VCaP (cell line): ENCODE measurements around the gene KLF17.

ENCODE experiments used
- H3K27ac ChIP-seq: fragments of 450-650 bp; 2 replicates; pipeline ENCODE4 v1.5.1; 2017
- TF ChIP-seq, protein P1 (sequence below): fragments of 450-650 bp; conservative IDR thresholded peaks from 2 replicates; pipeline ENCODE4 v1.5.1; 2017; ENCODE audit warnings: mild to moderate bottlenecking, moderate library complexity

KLF17 gene

DNA sequence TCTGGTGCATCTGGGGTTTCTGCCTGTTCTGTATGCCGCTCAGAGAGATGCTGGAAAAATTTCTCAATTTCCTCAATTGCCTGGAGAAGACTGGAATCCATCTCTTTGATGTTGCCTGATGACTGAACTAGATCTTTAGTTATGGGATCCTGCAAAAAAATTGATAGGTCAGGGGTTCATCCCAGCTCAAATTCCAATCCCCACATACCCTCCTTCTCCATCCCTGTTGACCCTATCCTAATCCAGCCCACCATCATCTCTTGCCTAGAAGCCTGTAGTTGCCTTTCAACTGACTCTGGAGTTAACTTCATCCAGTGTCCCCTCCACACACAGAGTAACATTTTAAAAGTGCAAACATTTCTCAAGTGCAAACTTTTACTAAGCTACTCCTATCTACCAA is 22.9 kb downstream of the KLF17 start, which contains the start of gene KLF18:
Gene KLF18 (minus strand): TSS at position 101 of the 400 bp plus-strand sequence. CDS start 0 bp downstream, at position 101.
- TF ChIP-seq, protein P1, sequence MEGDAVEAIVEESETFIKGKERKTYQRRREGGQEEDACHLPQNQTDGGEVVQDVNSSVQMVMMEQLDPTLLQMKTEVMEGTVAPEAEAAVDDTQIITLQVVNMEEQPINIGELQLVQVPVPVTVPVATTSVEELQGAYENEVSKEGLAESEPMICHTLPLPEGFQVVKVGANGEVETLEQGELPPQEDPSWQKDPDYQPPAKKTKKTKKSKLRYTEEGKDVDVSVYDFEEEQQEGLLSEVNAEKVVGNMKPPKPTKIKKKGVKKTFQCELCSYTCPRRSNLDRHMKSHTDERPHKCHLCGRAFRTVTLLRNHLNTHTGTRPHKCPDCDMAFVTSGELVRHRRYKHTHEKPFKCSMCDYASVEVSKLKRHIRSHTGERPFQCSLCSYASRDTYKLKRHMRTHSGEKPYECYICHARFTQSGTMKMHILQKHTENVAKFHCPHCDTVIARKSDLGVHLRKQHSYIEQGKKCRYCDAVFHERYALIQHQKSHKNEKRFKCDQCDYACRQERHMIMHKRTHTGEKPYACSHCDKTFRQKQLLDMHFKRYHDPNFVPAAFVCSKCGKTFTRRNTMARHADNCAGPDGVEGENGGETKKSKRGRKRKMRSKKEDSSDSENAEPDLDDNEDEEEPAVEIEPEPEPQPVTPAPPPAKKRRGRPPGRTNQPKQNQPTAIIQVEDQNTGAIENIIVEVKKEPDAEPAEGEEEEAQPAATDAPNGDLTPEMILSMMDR = no peak

DNA sequence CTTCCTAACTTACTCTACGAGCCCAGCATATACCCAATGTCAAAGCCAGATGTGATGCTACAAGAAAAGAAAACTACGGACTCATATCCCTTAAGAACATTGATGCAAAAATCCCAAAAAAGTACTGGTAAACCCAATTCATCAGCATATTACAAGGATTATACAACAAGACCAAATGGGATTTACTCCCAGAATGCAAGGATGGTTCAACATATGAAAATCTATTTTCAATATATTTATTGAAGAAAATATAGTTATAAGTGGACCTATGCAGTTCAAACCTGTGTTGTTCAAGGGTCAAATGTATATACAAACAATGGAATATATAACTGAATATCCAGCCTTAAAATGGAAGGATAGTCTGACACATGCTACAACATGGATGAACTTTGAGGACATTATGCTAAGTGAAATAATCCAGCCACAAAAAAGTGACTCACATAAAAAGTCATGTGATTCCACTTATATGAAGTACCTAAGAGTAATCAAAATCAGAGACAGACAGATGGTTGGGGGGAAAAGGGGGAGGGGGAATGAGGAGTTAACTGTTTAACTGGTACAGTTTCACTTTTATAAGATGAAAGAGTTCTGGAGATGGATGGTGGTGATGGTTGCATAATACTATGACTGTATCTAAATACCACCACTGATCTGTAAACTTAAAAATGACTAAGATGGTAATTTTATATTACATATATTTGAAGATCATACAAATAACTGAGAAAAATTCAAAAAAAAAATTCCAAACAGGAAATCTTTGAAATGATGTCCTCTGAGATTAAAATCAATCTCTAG is 26.5 kb downstream of the KLF17 start:
- H3K27ac ChIP-seq = no peak overlapping the region
- TF ChIP-seq, protein P1 = no peak

More for the DNA sequence above, 22.9 kb downstream of the KLF17 start, which contains the start of gene KLF18:
- H3K27ac ChIP-seq = no peak within 1 kb of the TSS

DNA sequence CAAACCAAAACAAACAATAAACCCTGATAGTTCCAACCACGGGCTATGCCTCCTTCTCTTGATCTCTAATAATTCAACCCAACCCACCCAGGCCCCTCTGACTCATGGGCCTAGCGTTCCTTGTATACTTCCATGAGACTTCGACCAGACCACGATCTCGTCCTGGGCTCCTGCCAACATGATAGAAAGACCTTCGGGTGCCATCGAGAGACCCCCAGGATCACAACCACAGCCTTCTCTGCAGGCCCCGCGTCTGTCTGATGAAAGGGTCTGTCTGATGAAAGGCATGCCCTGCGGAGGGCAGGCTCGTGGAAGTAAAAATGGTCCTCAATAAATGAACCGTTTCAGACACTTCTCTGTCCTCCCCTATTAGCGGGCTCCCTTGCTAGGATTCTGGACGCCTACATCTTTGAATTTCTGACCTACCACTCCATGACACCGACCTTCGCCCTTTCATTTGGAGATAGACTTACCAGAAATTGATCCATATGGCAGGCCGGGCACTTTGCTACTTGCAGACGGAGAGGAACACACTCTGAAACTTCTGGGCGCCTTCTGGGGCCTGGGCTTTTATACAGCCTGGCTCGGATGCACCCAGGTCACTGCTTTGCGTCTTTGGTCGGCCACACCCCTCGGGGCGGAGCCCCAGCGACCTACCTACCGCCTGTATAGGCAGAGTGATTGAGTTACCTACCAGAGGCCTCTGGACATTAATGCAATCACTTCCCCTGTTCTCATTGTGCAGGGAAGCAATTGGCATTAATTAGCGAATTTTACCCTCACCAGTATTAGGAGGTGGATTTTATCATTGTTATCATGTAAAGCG is 28.1 kb downstream of the KLF17 start:
- no peak overlapping the region for H3K27ac ChIP-seq
- TF ChIP-seq, protein P1 = no peak

DNA sequence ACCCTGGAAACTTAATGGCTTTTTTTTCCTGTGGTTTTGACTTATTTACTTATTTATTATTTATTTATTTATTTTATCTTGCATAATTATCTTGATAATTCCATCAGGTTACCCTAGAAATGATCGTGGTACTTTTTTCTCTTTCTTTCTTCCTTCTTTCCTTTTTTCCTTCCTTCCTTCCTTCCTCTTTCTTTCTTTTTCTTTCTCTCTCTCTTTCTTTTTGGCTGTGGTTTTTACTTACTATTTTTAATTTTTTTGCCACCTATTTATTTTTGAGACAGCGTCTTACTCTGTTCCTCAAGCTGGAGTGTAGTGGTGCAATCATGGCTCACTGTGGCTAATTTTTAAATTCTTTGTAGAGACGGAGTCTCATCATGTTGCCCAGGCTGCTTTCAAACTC is 29.0 kb downstream of the KLF17 start:
- TF ChIP-seq, protein P1 = no peak
- no peak overlapping the region for H3K27ac ChIP-seq

GRCh38 chr1:44151332-44151731 is 32.7 kb downstream of the KLF17 start:
- TF ChIP-seq, protein P1 = no peak
- no peak overlapping the region for H3K27ac ChIP-seq

DNA sequence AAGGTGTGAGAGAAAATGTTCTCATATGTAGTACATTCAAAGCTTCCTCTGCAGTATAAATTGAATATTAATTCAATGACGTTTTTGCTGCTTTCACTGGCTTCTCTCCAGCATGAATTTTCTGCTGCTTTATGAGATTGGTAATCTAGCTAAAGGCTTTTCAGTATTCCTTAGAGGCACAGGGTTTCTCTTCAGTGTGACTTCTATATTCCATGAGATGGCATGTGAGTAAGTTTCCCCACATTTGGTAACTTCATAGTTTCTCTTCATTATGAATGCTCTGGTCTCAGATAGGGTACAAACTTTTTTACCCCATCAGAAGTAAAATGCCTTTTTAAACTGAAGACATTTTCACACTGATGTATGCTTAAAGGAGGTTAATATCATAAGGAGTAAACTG is 33.2 kb downstream of the KLF17 start:
- TF ChIP-seq, protein P1 = no peak
- no peak overlapping the region for H3K27ac ChIP-seq

DNA sequence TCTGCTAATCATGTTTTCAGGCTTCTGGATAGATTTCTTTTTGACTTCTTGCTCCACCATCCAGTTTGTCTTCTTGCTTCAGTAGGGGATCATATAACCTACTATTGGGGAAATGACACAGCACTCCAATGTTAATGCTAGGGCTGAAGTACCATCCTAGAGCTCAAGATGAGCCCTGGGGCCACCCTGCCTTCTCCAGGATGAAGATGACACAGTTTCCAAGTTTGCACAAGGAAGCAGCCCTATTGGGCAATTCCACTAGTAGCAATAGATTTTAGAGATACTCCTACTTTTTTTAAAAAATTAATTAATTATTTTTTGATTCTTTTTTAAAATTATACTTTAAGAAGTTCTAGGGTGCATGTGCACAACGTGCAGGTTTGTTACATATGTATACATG is 34.1 kb downstream of the KLF17 start:
- TF ChIP-seq, protein P1 = no peak

More for the DNA sequence above, 34.1 kb downstream of the KLF17 start:
- no peak overlapping the region for H3K27ac ChIP-seq
